Stomach (tissue), 8 donors: Measurements from ENCODE around the gene C2orf76. TPM values are rescaled to one million over a fixed set of nuclear protein-coding genes. Genes with fewer than 3 reads are reported as not detected.

Experiments used
- polyA plus RNA-seq, 3 donors: library from polyadenylated mRNA; stranded (reverse); fragments of 200-250 nt; gene quantifications; one replicate each; pipeline ENCODE4 v1.2.3, GENCODE V29; 2013
- total RNA-seq, 5 donors: library from RNA; depleted of rRNA; stranded (reverse); fragments of >200 nt; gene quantifications; one replicate each; pipeline versions ENCODE4 v1.1.0 to v1.2.3, GENCODE V29; 2014 to 2016
- donor health status: healthy with polysubstance abuse.
- donor health status: Bipolar disorder and iron deficiency.
- donor health status: healthy.

Gene C2orf76
- total and polyA plus RNA-seq, 8 donors, result 6.7 to 30.9 (median 15.2) TPM; not detected in 1

Other genes starting within 250 kb of the C2orf76 start
- not detected for gene C1QL2, start 208.1 kb downstream of the C2orf76 start, total RNA-seq
- gene C1QL2, start 208.1 kb downstream of the C2orf76 start, polyA plus RNA-seq, result not detected
- gene STEAP3, start 143.0 kb downstream of the C2orf76 start, total RNA-seq, result 10 to 100 TPM in 3 of 5 donors, 1 to 10 TPM in 2; 5.3 to 56.7 (median 37.4) TPM
- 10 to 100 TPM in 2 of 3 donors, 1 to 10 TPM in 1; 2.9 to 12.8 (median 12.5) TPM for gene STEAP3, start 143.0 kb downstream of the C2orf76 start, polyA plus RNA-seq
- gene DBI, start 143 bp upstream of the C2orf76 start, total RNA-seq, result 10 to 100 TPM; 23.2 to 87.6 (median 44.9) TPM
- gene DBI, start 143 bp upstream of the C2orf76 start, polyA plus RNA-seq, result 100 to 1,000 TPM; 448 to 605 (median 546) TPM
- 10 to 100 TPM in 3 of 5 donors, 1 to 10 TPM in 1, not detected in 1; 5.7 to 27.8 (median 18.9) TPM for gene TMEM37, start 65.0 kb upstream of the C2orf76 start, total RNA-seq
- 10 to 100 TPM in 2 of 3 donors, 1 to 10 TPM in 1; 6.7 to 16.4 (median 12.7) TPM for gene TMEM37, start 65.0 kb upstream of the C2orf76 start, polyA plus RNA-seq
- 1 to 10 TPM in 1 of 5 donors, under 1 TPM in 2, not detected in 2; 0.18 to 1.4 (median 0.89) TPM for gene SCTR, start 157.6 kb upstream of the C2orf76 start, total RNA-seq
- gene SCTR, start 157.6 kb upstream of the C2orf76 start, polyA plus RNA-seq, result 1 to 10 TPM; 6.7 to 8.6 (median 7.0) TPM
- gene CFAP221, start 177.6 kb upstream of the C2orf76 start, total RNA-seq, result 10 to 100 TPM in 1 of 5 donors, 1 to 10 TPM in 2, not detected in 2; 1.3 to 15.1 (median 3.1) TPM
- gene CFAP221, start 177.6 kb upstream of the C2orf76 start, polyA plus RNA-seq, result under 1 TPM; 0.31 to 0.80 (median 0.68) TPM